ENCODE results near the gene HOXD3.
A peak's percentile ranks its signal among the peaks of the same experiment; 100 is the strongest.

GRCh38 chr2:176124110-176124946, 32.8 kb upstream of the HOXD3 start:
- TF ChIP-seq, protein P1, sequence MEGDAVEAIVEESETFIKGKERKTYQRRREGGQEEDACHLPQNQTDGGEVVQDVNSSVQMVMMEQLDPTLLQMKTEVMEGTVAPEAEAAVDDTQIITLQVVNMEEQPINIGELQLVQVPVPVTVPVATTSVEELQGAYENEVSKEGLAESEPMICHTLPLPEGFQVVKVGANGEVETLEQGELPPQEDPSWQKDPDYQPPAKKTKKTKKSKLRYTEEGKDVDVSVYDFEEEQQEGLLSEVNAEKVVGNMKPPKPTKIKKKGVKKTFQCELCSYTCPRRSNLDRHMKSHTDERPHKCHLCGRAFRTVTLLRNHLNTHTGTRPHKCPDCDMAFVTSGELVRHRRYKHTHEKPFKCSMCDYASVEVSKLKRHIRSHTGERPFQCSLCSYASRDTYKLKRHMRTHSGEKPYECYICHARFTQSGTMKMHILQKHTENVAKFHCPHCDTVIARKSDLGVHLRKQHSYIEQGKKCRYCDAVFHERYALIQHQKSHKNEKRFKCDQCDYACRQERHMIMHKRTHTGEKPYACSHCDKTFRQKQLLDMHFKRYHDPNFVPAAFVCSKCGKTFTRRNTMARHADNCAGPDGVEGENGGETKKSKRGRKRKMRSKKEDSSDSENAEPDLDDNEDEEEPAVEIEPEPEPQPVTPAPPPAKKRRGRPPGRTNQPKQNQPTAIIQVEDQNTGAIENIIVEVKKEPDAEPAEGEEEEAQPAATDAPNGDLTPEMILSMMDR (optimal IDR thresholded peaks at IDR 0.05 in 1 of 3, IDR thresholded peaks at IDR 0.05 in 1 of 3, conservative IDR thresholded peaks at IDR 0.05 in 1 of 3; ENCODE audit: extremely low read depth in 1 of 3, insufficient read depth in 2 of 3, low read length in 3 of 3), result no peak
- TF ChIP-seq EZH2 (IDR thresholded peaks at IDR 0.05; ENCODE audit: low read length), result peak; percentile 15

All from keratinocyte (primary cell).